Breast epithelium (tissue), 4 donors: ENCODE measurements around the gene TMEM63C. TPM values are rescaled to one million over a fixed set of nuclear protein-coding genes. Genes with fewer than 3 reads are reported as not detected.

Source experiments
- DNase-seq, 2 donors: peaks; one replicate each; pipeline ENCODE4 v3.0.0-alpha.2; 2019; ENCODE audit warnings: low spot score in 2 of 2
- H3K27ac ChIP-seq, 2 donors: fragments of 200-600 bp; sonication (generic) in 1 of 2; one replicate each; pipeline ENCODE4 v1.5.1; 2016 to 2019; ENCODE audit warnings: mild to moderate bottlenecking in 1 of 2
- H3K27me3 ChIP-seq, 2 donors: fragments of 200-600 bp; sonication (generic) in 1 of 2; one replicate each; pipeline versions ENCODE4 v1.5.1 to v1.6.0; 2017 to 2019; ENCODE audit warnings: control low read depth in 1 of 2, mild to moderate bottlenecking in 1 of 2
- H3K36me3 ChIP-seq: fragments of 200-600 bp; one replicate; pipeline ENCODE4 v1.5.1; 2019
- H3K4me1 ChIP-seq, 2 donors: fragments of 200-600 bp; sonication (generic); one replicate each; pipeline ENCODE4 v1.5.1; 2016 to 2019; ENCODE audit warnings: control low read depth in 1 of 2
- H3K4me3 ChIP-seq, 3 donors: fragments of 200-600 bp; sonication (generic); 1 replicate in 2 of 3; 2 replicates in 1 of 3; pipeline ENCODE4 v1.5.1; 2016 to 2019; ENCODE audit warnings: mild to moderate bottlenecking in 3 of 3, moderate library complexity in 2 of 3
- H3K9me3 ChIP-seq, 2 donors: fragments of 200-600 bp; sonication (generic) in 1 of 2; one replicate each; pipeline ENCODE4 v1.5.1; 2016 to 2019; ENCODE audit warnings: control low read depth in 1 of 2
- POLR2A ChIP-seq: fragments of 450-650 bp; IDR thresholded peaks from one replicate; pipeline ENCODE4 v1.6.1; 2016; ENCODE audit warnings: antibody characterized with exemption, mild to moderate bottlenecking, moderate library complexity
- POLR2AphosphoS5 ChIP-seq, 3 donors: sonication (generic); formaldehyde crosslinking; IDR thresholded peaks; one replicate each; pipeline ENCODE4 v1.6.1; 2017; ENCODE audit warnings: antibody characterized with exemption in 3 of 3
- intact Hi-C: fragments of 100-400 bp; cut with DNase I; formaldehyde crosslinking; loops from one replicate; pipeline ENCODE4 v1.15.1; 2023; ENCODE audit warnings: low total_unique reads
- total RNA-seq, 3 donors: library from RNA; depleted of rRNA; stranded (reverse); fragments of >200 nt; gene quantifications; one replicate each; pipeline ENCODE4 v1.1.0, GENCODE V29; 2016
- TF ChIP-seq, protein P1 (sequence below), 3 donors: fragments of 450-650 bp; IDR thresholded peaks; one replicate each; pipeline ENCODE4 v1.5.1; 2016 to 2017; ENCODE audit warnings: antibody characterized with exemption in 3 of 3, mild to moderate bottlenecking in 3 of 3, moderate library complexity in 3 of 3

TMEM63C gene
- total RNA-seq, 3 donors from 2014 or later: 0.16 to 8.0 (median 3.9) TPM

DNA sequence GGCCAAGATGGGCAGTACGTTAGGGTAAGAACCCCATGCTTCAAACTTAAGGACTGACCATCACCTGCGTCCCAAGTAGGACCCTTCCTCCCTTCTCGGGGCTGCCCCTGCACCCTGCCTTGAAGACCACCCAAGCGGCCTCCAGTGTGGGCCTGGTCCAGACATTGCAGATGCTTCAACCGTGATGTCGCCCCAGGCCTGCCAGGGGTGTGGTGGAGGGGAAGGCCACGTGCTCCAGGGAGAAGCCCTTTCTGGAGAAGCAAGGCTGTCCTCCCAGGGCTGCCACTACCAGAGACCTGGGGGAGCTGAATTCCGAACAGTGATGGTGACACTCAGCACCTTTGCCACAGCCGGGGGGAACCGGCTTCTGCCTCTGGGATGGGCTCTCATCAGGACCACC, 76.1 kb downstream of the TMEM63C start:
- no peak overlapping the region for H3K27ac ChIP-seq
- DNase-seq: no peak
- TF ChIP-seq, protein P1, sequence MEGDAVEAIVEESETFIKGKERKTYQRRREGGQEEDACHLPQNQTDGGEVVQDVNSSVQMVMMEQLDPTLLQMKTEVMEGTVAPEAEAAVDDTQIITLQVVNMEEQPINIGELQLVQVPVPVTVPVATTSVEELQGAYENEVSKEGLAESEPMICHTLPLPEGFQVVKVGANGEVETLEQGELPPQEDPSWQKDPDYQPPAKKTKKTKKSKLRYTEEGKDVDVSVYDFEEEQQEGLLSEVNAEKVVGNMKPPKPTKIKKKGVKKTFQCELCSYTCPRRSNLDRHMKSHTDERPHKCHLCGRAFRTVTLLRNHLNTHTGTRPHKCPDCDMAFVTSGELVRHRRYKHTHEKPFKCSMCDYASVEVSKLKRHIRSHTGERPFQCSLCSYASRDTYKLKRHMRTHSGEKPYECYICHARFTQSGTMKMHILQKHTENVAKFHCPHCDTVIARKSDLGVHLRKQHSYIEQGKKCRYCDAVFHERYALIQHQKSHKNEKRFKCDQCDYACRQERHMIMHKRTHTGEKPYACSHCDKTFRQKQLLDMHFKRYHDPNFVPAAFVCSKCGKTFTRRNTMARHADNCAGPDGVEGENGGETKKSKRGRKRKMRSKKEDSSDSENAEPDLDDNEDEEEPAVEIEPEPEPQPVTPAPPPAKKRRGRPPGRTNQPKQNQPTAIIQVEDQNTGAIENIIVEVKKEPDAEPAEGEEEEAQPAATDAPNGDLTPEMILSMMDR (IDR thresholded peaks at IDR 0.05): no peak
- TF ChIP-seq POLR2AphosphoS5 (IDR thresholded peaks at IDR 0.05): no peak
- no peak for TF ChIP-seq POLR2A
- H3K9me3 ChIP-seq: no peaks in the 10 kb centered on the region
- no peaks in the 10 kb centered on the region for H3K27me3 ChIP-seq
- intact Hi-C loops: no loop called here
- no peaks in the 10 kb centered on the region for H3K4me1 ChIP-seq
- no peak overlapping the region for H3K4me3 ChIP-seq
- no peaks in the 10 kb centered on the region for H3K36me3 ChIP-seq

DNA sequence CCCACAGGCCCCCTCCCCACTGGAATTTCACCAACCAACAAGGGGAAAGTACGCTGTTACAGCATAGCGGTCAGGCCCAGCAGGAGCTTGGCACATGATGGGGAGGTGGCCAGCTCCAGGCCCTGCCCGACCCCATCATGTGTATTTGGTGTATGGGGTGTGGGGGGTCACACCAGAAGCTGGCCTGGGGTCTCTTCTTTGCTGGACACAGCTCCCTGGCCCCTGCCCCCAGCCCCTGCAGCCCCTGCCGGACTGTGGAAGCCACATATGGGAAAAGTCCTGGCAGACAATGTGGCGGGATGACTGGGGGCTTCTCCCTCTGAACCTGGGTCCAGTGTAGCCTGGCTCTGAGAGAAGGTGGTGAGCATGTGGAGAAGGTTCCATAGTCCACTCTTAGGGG, 77.0 kb downstream of the TMEM63C start:
- Histone ChIP-seq H3K4me1 (no peaks in the 10 kb centered on the region), H3K27me3 (no peaks in the 10 kb centered on the region), H3K9me3 (no peaks in the 10 kb centered on the region), H3K4me3 (no peak overlapping the region), H3K36me3 (no peaks in the 10 kb centered on the region), H3K27ac (no peak overlapping the region)
- intact Hi-C loops: no loop called here
- no peak for TF ChIP-seq POLR2A
- TF ChIP-seq, protein P1 (IDR thresholded peaks at IDR 0.05): no peak
- TF ChIP-seq POLR2AphosphoS5 (IDR thresholded peaks at IDR 0.05): no peak
- no peak for DNase-seq

DNA sequence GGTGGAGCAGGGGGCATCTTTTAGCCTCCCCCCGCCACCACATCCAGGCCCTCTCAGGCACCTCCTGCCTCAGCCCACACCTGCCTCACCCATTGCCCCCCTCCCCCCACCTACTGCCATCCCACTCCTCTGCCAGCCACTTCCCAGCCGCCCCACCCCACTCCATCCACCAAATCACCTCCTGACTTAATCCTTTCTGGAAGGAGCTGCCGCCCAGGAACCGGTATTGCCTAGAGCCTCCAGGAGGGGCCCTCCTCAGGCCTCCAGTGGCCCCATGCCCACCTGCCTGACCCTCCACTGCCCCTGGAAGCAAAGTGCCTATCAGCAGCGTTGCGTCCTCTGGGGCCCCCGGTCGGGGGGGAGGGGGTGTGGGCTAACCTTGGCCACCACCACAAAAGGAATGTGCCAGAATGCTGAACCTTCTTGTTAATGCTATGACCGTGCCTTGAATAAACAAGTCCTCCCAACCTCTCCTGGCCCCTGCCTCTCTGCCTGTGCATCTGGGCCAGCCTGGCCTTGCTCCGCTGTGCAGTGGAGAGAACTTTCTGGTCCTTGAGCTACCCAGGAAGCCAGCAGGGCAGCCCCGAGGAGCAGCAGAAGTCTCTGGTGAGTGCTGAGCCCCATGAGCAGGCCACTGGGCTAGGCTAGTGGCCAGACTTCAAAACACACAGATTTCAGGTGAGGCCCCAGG, 77.6 kb downstream of the TMEM63C start:
- no peak for DNase-seq
- H3K9me3 ChIP-seq: no peaks in the 10 kb centered on the region
- no peaks in the 10 kb centered on the region for H3K27me3 ChIP-seq
- TF ChIP-seq POLR2A (no peak), POLR2AphosphoS5 (IDR thresholded peaks at IDR 0.05) (no peak)
- TF ChIP-seq, protein P1 (IDR thresholded peaks at IDR 0.05): no peak
- intact Hi-C loops: no loop called here
- no peaks in the 10 kb centered on the region for H3K36me3 ChIP-seq
- no peak overlapping the region for H3K4me3 ChIP-seq
- no peaks in the 10 kb centered on the region for H3K4me1 ChIP-seq
- no peak overlapping the region for H3K27ac ChIP-seq

DNA sequence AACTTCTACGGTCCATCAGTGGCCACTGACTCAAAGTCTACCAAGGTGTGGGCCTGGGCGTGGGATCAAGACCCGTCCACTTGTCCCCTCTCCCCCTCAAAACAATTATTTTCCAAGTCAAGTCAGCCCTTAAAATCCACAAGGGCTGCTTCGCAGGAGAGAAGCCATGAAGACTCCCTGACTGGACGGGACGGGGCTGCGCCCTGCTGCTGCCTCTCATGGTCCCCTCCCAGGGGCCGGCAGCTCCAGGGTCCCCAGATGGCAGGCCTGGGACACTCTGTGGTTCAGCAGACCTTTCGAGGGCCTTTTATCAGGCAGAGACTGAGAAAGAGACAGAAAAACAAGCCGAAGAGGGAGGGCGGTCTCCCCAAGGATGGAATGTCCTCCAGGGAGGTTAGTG, 78.6 kb downstream of the TMEM63C start:
- intact Hi-C loops: no loop called here
- H3K36me3 ChIP-seq: no peaks in the 10 kb centered on the region
- H3K4me1 ChIP-seq: no peaks in the 10 kb centered on the region
- H3K27ac ChIP-seq: no peak overlapping the region
- no peak for TF ChIP-seq POLR2AphosphoS5 (IDR thresholded peaks at IDR 0.05)
- no peak for TF ChIP-seq POLR2A
- TF ChIP-seq, protein P1 (IDR thresholded peaks at IDR 0.05): no peak
- DNase-seq: no peak
- H3K27me3 ChIP-seq: no peaks in the 10 kb centered on the region
- H3K4me3 ChIP-seq: no peak overlapping the region
- no peaks in the 10 kb centered on the region for H3K9me3 ChIP-seq

DNA sequence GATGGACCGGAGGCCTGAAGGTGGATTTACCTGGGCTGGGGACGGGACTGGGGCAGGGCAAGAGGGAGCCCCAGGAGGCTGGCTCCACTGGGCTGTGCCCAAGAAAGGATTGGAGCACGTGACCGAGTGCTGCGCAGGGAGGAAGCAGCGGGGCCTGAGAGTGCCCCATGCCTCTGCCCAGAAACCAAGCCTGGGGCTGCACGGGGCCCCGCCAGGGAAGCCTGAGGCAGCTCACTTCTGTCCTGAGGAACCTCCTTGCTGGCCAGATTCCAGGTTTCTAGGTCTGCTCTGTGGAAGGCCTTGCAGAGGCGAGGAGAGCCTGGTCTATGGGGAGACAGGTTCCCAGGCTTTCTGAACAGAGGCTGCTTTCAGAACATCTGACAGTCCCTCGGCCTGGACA, 79.0 kb downstream of the TMEM63C start:
- no peak for DNase-seq
- TF ChIP-seq POLR2AphosphoS5 (IDR thresholded peaks at IDR 0.05) (no peak), POLR2A (no peak)
- TF ChIP-seq, protein P1 (IDR thresholded peaks at IDR 0.05): no peak
- Histone ChIP-seq H3K27ac (no peak overlapping the region), H3K4me1 (no peaks in the 10 kb centered on the region), H3K9me3 (no peaks in the 10 kb centered on the region), H3K36me3 (no peaks in the 10 kb centered on the region), H3K4me3 (no peak overlapping the region), H3K27me3 (no peaks in the 10 kb centered on the region)
- intact Hi-C loops: no loop called here
